ENCODE measurements around the gene PRSS3. TPM values are rescaled to one million over a fixed set of nuclear protein-coding genes. Genes with fewer than 3 reads are reported as not detected.
"Not testable (repeated sequence)": the region's sequence is repeated elsewhere in the genome, so short reads cannot be mapped to it uniquely, and the experiment has no call there.

Gene PRSS3
- total and polyA plus RNA-seq, 10 of the 15 experiments (the other 5 are each of a cell fraction or from before 2014, with no cell fraction given): 0.54 TPM; not detected in 9

GRCh38 chr9:33749305-33749654, 46.1 kb upstream of the PRSS3 start:
- intact Hi-C loops (cut with micrococcal nuclease; ENCODE audit: unreplicated experiment); H3K9ac ChIP-seq (ENCODE audit: control insufficient read depth, insufficient read depth, low read length); in situ Hi-C loops (cut with MboI); RAD21 ChIA-PET (ENCODE audit: unreplicated experiment); H3K27me3 ChIP-seq (replicated peaks in 1 of 2; ENCODE audit: control insufficient read depth in 2 of 2, insufficient read depth in 2 of 2, low read length in 1 of 2); ATAC-seq; H3K36me3 ChIP-seq (ENCODE audit: control insufficient read depth in 2 of 2, insufficient read depth in 2 of 2, low read length in 1 of 2); H2AFZ ChIP-seq (ENCODE audit: control insufficient read depth, low read depth, low read length); H3K27ac ChIP-seq (ENCODE audit: control insufficient read depth, insufficient read depth); H3K9me3 ChIP-seq (replicated peaks; ENCODE audit: control insufficient read depth, insufficient read depth, low read length); H3K4me3 ChIP-seq; H3K4me2 ChIP-seq (ENCODE audit: control insufficient read depth, insufficient read depth); BruUV-seq (replicated peaks); FAIRE-seq; SMC1A ChIA-PET (ENCODE audit: uncharacterized antibody, unreplicated experiment); H3K4me1 ChIP-seq (ENCODE audit: control insufficient read depth, insufficient read depth, low read length); H4K20me1 ChIP-seq (ENCODE audit: control insufficient read depth, insufficient read depth); H3K79me2 ChIP-seq (ENCODE audit: control insufficient read depth, insufficient read depth, low read length); POLR2A ChIA-PET; DNase-seq (ENCODE audit: low read depth, low spot score): not testable (repeated sequence)
- TF ChIP-seq NFYB (IDR thresholded peaks at IDR 0.05; ENCODE audit: insufficient read depth, low read depth, low read length): peak; percentile 41; the same call in 1 of the 2 replicates
- WGBS (ENCODE audit: insufficient coverage, insufficient replicate concordance, low lambda C conversion rate, missing lambda C conversion rate): 32% methylated on average over 6 of the region's 6 CpGs
- CTCF ChIA-PET: interaction anchor here (1.7 to 1.8 kb wide), 2 partner anchors 11 to 30 kb away, joined by 4 to 5 read pairs; no protein-coding TSS in a partner anchor

- H2AFZ ChIP-seq (ENCODE audit: control insufficient read depth, low read depth, low read length): no peak overlapping the region
- ChIA-PET SMC1A (ENCODE audit: uncharacterized antibody, unreplicated experiment) (no interaction called here), CTCF (interaction anchor here (1.8 kb wide), 1 partner anchor 12 kb away, joined by 4 read pairs; no protein-coding TSS in a partner anchor), RAD21 (ENCODE audit: unreplicated experiment) (no interaction called here), POLR2A (no interaction called here)
- H3K9ac ChIP-seq (ENCODE audit: control insufficient read depth, insufficient read depth, low read length): no peak overlapping the region
- no peak overlapping the region for H3K4me3 ChIP-seq
- intact Hi-C loops (cut with micrococcal nuclease; ENCODE audit: unreplicated experiment) (no loop called here), in situ Hi-C loops (cut with MboI) (no loop called here)
- no TSS peak for BruUV-seq (replicated peaks)
- peaks cover 0 to 9% of the 10 kb centered on the region in 2 experiments; a peak in 3 of 4 replicates for H3K27me3 ChIP-seq (replicated peaks in 1 of 2; ENCODE audit: control insufficient read depth in 2 of 2, insufficient read depth in 2 of 2, low read length in 1 of 2)
- H3K27ac ChIP-seq (ENCODE audit: control insufficient read depth, insufficient read depth): no peak overlapping the region
- ATAC-seq (no peak), DNase-seq (ENCODE audit: low read depth, low spot score) (no peak), FAIRE-seq (no peak)
- no peaks in the 10 kb centered on the region for H3K79me2 ChIP-seq (ENCODE audit: control insufficient read depth, insufficient read depth, low read length)
- no peaks in the 10 kb centered on the region for H3K4me1 ChIP-seq (ENCODE audit: control insufficient read depth, insufficient read depth, low read length)
- WGBS (ENCODE audit: insufficient coverage, insufficient replicate concordance, low lambda C conversion rate, missing lambda C conversion rate): 51% methylated on average over 19 of the region's 35 CpGs
- no peak overlapping the region for H3K4me2 ChIP-seq (ENCODE audit: control insufficient read depth, insufficient read depth)
- TF ChIP-seq NBN (IDR thresholded peaks at IDR 0.05): no peak
- TF ChIP-seq STAT1 (conservative IDR thresholded peaks at IDR 0.05): no peak
- no peak for TF ChIP-seq HDAC2 (IDR thresholded peaks at IDR 0.05)
- TF ChIP-seq YY1 (IDR thresholded peaks at IDR 0.05; ENCODE audit: low read depth, low read length): no peak
- no peak for TF ChIP-seq ZBTB11 (CRISPR knock-in tag; IDR thresholded peaks at IDR 0.05)
- H3K9me3 ChIP-seq (replicated peaks; ENCODE audit: control insufficient read depth, insufficient read depth, low read length): no peaks in the 10 kb centered on the region; the same call in 2 of the 3 replicates
- H3K36me3 ChIP-seq (ENCODE audit: control insufficient read depth in 2 of 2, insufficient read depth in 2 of 2, low read length in 1 of 2): no peaks in the 10 kb centered on the region
- H4K20me1 ChIP-seq (ENCODE audit: control insufficient read depth, insufficient read depth): no peaks in the 10 kb centered on the region
Measured at GRCh38 chr9:33750307-33750838, 45.0 kb upstream of the PRSS3 start.

All from GM12878 (cell line).